Measurements from ENCODE around the gene OLA1.
"Not testable (repeated sequence)": the region's sequence is repeated elsewhere in the genome, so short reads cannot be mapped to it uniquely, and the experiment has no call there.

The OLA1 gene

GRCh38 chr2:174248187-174248997 lies at the start of gene OLA1:
TSS of gene OLA1 (minus strand) at chr2:174248532. CDS start at chr2:174246815, 1,717 bp downstream.
- DNase-seq, result peak; percentile 93

- no peak for DNase-seq
These were observed 44.6 kb upstream of the OLA1 start for GRCh38 chr2:174292908-174293307.

- peak; percentile 4 for DNase-seq
These were observed 37.8 kb upstream of the OLA1 start for GRCh38 chr2:174286172-174286571.

- DNase-seq, result no peak
These were observed 34.1 kb upstream of the OLA1 start for GRCh38 chr2:174282441-174282840.

- DNase-seq, result no peak
These were observed 33.4 kb upstream of the OLA1 start for GRCh38 chr2:174281736-174282135.

- no peak for DNase-seq
These were observed 32.3 kb upstream of the OLA1 start for GRCh38 chr2:174280596-174280995.

GRCh38 chr2:174270263-174270662 lies 21.9 kb upstream of the OLA1 start:
- DNase-seq, result not testable (repeated sequence)

GRCh38 chr2:174266288-174266687 lies 18.0 kb upstream of the OLA1 start:
- DNase-seq, result no peak

GRCh38 chr2:174263997-174264396 lies 15.7 kb upstream of the OLA1 start:
- DNase-seq, result peak; percentile 73

GRCh38 chr2:174259981-174260380 lies 11.6 kb upstream of the OLA1 start:
- DNase-seq, result peak; percentile 75

GRCh38 chr2:174254267-174254666 lies 5.9 kb upstream of the OLA1 start:
- no peak for DNase-seq

GRCh38 chr2:174248998-174249592 lies 763 bp upstream of the OLA1 start:
- DNase-seq, result no peak

- DNase-seq, result no peak
These were observed 702 bp downstream of the OLA1 start for GRCh38 chr2:174247474-174248186.

- DNase-seq, result no peak
These were observed 1.4 kb downstream of the OLA1 start for GRCh38 chr2:174246944-174247381.

- DNase-seq, result not testable (repeated sequence)
These were observed 2.7 kb downstream of the OLA1 start for GRCh38 chr2:174245628-174246027.

GRCh38 chr2:174245065-174245464 lies 3.3 kb downstream of the OLA1 start:
- no peak for DNase-seq

GRCh38 chr2:174243812-174244211 lies 4.5 kb downstream of the OLA1 start:
- DNase-seq, result no peak

- no peak for DNase-seq
These were observed 8.2 kb downstream of the OLA1 start for GRCh38 chr2:174240097-174240496.

GRCh38 chr2:174236429-174236828 lies 11.9 kb downstream of the OLA1 start:
- DNase-seq, result no peak

GRCh38 chr2:174235680-174236079 lies 12.7 kb downstream of the OLA1 start:
- DNase-seq, result no peak

GRCh38 chr2:174233771-174234275 lies 14.5 kb downstream of the OLA1 start:
- DNase-seq, result no peak

GRCh38 chr2:174227748-174228147 lies 20.6 kb downstream of the OLA1 start:
- DNase-seq, result no peak

- DNase-seq, result no peak
These were observed 23.6 kb downstream of the OLA1 start for GRCh38 chr2:174224665-174225288.
